Cardiac fibroblast (primary cell): ENCODE results near the gene KCNMB1.
A peak's percentile ranks its signal among the peaks of the same experiment; 100 is the strongest.

Experiments
- DNase-seq, 2 donors: peaks; one replicate each; pipeline versions ENCODE4 v3.0.0 to v3.0.0-alpha.2; 2010; ENCODE audit warnings: low read depth in 2 of 2
- H3K4me3 ChIP-seq, 2 donors: replicated peaks in 1 of 2; 1 replicate in 1 of 2; 2 replicates in 1 of 2; pipeline ENCODE4 v1.5.1; 2011; ENCODE audit warnings: low read depth in 2 of 2, low read length in 2 of 2, mild to moderate bottlenecking in 2 of 2, moderate library complexity in 1 of 2
- TF ChIP-seq, protein P1 (sequence below): IDR thresholded peaks from one replicate; pipeline ENCODE4 v1.5.1; 2011; ENCODE audit warnings: low read depth, mild to moderate bottlenecking, low read length, inconsistent platforms

The KCNMB1 gene, protein sequence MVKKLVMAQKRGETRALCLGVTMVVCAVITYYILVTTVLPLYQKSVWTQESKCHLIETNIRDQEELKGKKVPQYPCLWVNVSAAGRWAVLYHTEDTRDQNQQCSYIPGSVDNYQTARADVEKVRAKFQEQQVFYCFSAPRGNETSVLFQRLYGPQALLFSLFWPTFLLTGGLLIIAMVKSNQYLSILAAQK

DNA sequence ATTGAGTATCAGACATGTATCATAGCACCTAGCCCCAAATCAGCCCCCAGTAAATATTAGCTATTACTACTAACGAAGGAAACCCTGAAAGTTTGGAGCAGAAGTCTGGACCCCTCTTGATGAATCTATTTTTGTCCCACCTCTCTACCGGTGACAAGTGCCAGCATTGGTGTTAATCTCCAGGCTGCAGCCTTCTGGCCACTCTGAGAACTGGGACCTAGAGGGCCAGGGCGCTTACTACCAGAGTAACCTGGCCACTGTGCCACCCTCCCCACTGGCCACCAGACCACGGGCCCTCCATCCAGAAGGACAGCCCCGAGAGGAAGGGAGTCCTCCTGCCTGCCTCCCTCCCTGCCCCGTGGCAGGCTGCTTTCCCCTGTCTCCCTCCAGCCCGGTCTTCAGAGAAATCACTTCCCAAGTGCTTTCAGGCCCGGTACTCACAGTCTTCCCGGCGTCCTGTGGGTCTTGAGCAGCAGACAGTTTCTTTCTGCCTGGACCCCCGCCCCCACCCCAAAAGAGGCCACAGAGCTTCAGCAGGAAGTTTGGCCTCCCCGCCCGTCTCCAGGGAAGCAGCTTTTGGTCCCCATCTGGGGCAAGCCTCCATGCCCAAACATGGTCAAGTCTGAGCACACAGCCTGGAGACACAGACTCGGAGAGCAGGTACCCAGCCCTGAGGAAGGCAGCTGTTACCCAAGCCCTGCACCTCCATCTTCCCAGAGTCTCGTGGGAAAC, at the start of gene KCNMB1:
KCNMB1 (minus strand) TSS at position 550 of the 732 bp plus-strand sequence. CDS start 3,920 bp downstream, outside the sequence.
- TF ChIP-seq, protein P1, sequence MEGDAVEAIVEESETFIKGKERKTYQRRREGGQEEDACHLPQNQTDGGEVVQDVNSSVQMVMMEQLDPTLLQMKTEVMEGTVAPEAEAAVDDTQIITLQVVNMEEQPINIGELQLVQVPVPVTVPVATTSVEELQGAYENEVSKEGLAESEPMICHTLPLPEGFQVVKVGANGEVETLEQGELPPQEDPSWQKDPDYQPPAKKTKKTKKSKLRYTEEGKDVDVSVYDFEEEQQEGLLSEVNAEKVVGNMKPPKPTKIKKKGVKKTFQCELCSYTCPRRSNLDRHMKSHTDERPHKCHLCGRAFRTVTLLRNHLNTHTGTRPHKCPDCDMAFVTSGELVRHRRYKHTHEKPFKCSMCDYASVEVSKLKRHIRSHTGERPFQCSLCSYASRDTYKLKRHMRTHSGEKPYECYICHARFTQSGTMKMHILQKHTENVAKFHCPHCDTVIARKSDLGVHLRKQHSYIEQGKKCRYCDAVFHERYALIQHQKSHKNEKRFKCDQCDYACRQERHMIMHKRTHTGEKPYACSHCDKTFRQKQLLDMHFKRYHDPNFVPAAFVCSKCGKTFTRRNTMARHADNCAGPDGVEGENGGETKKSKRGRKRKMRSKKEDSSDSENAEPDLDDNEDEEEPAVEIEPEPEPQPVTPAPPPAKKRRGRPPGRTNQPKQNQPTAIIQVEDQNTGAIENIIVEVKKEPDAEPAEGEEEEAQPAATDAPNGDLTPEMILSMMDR: no peak
- DNase-seq: no peak
- no peak within 1 kb of the TSS for H3K4me3 ChIP-seq

- TF ChIP-seq, protein P1: no peak
Observed at GRCh38 chr5:170438581-170438980, 49.4 kb upstream of the KCNMB1 start.

GRCh38 chr5:170437621-170438375, 48.6 kb upstream of the KCNMB1 start:
- TF ChIP-seq, protein P1: no peak
- no peak overlapping the region for H3K4me3 ChIP-seq
- DNase-seq: no peak

More at GRCh38 chr5:170438581-170438980, 49.4 kb upstream of the KCNMB1 start:
- DNase-seq: no peak
- no peak overlapping the region for H3K4me3 ChIP-seq

- TF ChIP-seq, protein P1: no peak
- DNase-seq: no peak
- no peak overlapping the region for H3K4me3 ChIP-seq
Observed at GRCh38 chr5:170436335-170436734, 47.2 kb upstream of the KCNMB1 start.

GRCh38 chr5:170434966-170435605, 45.9 kb upstream of the KCNMB1 start:
- DNase-seq: peak; percentile 64 to 66
- H3K4me3 ChIP-seq: no peak overlapping the region
- TF ChIP-seq, protein P1: peak; percentile 98

DNA sequence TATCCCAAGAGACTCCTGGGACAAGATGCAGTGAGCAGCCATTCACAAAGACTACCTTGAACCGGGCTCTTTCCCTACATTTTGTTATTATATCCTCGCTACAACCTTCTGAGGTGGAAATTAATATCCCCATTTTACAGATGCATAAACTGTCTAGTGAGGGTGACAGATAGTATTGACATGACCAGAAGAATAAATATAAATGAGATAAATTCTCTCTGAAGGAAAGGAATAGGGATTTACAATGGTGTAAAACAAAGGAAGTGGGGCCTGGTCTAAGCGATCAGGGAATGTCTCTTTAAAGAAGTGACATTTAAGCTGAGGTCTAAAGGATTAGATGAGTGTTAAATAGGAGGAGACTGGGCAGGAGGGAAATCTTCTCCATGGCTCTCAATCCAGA, 43.5 kb upstream of the KCNMB1 start:
- TF ChIP-seq, protein P1: no peak

More for the DNA sequence above, 43.5 kb upstream of the KCNMB1 start:
- H3K4me3 ChIP-seq: no peak overlapping the region
- no peak for DNase-seq
